DND-41 (cell line): ENCODE results near the gene HOXA5.

Source experiments
- ATAC-seq: fragments of 200-7000 bp; cut with Tn5 transposase; 3 replicates; pipeline ENCODE4 v1.9.1; 2021; ENCODE audit warnings: low read depth; ENCODE audit not compliant: insufficient read depth
- DNase-seq: peaks from one replicate; pipeline ENCODE4 v3.0.0-alpha.2; 2020
- H2AFZ ChIP-seq: 2 replicates; pipeline ENCODE4 v1.6.0; 2012; ENCODE audit warnings: low read depth, low read length
- H3K27ac ChIP-seq: 2 replicates; pipeline ENCODE4 v1.5.1; 2012; ENCODE audit warnings: low read length, inconsistent platforms
- H3K27me3 ChIP-seq: fragments of 200-600 bp; sonication (generic); 2 replicates; pipeline ENCODE4 v1.6.0; 2012; ENCODE audit warnings: low read length, mild to moderate bottlenecking, inconsistent platforms; ENCODE audit not compliant: insufficient read depth, poor library complexity
- H3K36me3 ChIP-seq: 2 replicates; pipeline ENCODE4 v1.5.1; 2012; ENCODE audit warnings: low read length, inconsistent platforms; ENCODE audit not compliant: insufficient read depth
- H3K4me1 ChIP-seq: 2 replicates; pipeline ENCODE4 v1.5.1; 2012; ENCODE audit warnings: mild to moderate bottlenecking, low read length; ENCODE audit not compliant: insufficient read depth
- H3K4me2 ChIP-seq: 2 replicates; pipeline ENCODE4 v1.6.0; 2012; ENCODE audit warnings: mild to moderate bottlenecking, moderate library complexity, low read length, inconsistent platforms; ENCODE audit not compliant: insufficient read depth
- H3K4me3 ChIP-seq, 2 experiments: fragments of 200-600 bp in 1 of 2; shearing (Covaris generic) in 1 of 2; 2 replicates each; pipeline ENCODE4 v1.5.1; 2012 to 2016; ENCODE audit warnings: inconsistent platforms in 2 of 2, low read length in 2 of 2, mild to moderate bottlenecking in 2 of 2, low read depth in 1 of 2, moderate library complexity in 1 of 2
- H3K79me2 ChIP-seq: 2 replicates; pipeline ENCODE4 v1.6.0; 2012; ENCODE audit warnings: low read length, inconsistent platforms; ENCODE audit not compliant: insufficient read depth
- H3K9ac ChIP-seq: 2 replicates; pipeline ENCODE4 v1.6.0; 2012; ENCODE audit warnings: low read depth, mild to moderate bottlenecking, inconsistent platforms, low read length, moderate library complexity
- H3K9me3 ChIP-seq: 2 replicates; pipeline ENCODE4 v1.5.1; 2012; ENCODE audit warnings: low read length, moderate library complexity, mild to moderate bottlenecking, inconsistent platforms; ENCODE audit not compliant: insufficient read depth, severe bottlenecking
- H4K20me1 ChIP-seq: 2 replicates; pipeline ENCODE4 v1.6.0; 2012; ENCODE audit warnings: low read length; ENCODE audit not compliant: insufficient read depth
- CTCF ChIP-seq: IDR thresholded peaks from 2 replicates; pipeline ENCODE4 v1.5.1; 2012; ENCODE audit warnings: borderline replicate concordance, low read length, moderate library complexity, mild to moderate bottlenecking; ENCODE audit not compliant: poor library complexity, severe bottlenecking; ENCODE audit errors: extremely low read depth
- EZH2 ChIP-seq: IDR thresholded peaks from 3 replicates; pipeline ENCODE4 v1.6.1; 2012; ENCODE audit warnings: borderline replicate concordance, low read depth, mild to moderate bottlenecking, moderate library complexity, low read length, inconsistent platforms; ENCODE audit not compliant: severe bottlenecking

HOXA5 gene

GRCh38 chr7:27116031-27116961 is 27.2 kb downstream of the HOXA5 start:
- H3K4me1 ChIP-seq, result no peaks in the 10 kb centered on the region
- H3K4me2 ChIP-seq, result no peak overlapping the region
- no peaks in the 10 kb centered on the region for H3K9me3 ChIP-seq
- H3K9ac ChIP-seq, result no peak overlapping the region
- no peak overlapping the region for H3K4me3 ChIP-seq
- no peaks in the 10 kb centered on the region for H4K20me1 ChIP-seq
- DNase-seq (no peak), ATAC-seq (no peak)
- TF ChIP-seq EZH2, result no peak
- H3K79me2 ChIP-seq, result no peaks in the 10 kb centered on the region
- no peaks in the 10 kb centered on the region for H3K36me3 ChIP-seq
- no peaks in the 10 kb centered on the region for H3K27me3 ChIP-seq
- no peak overlapping the region for H2AFZ ChIP-seq
- H3K27ac ChIP-seq, result no peak overlapping the region

- H3K27me3 ChIP-seq, result no peaks in the 10 kb centered on the region
- H3K9ac ChIP-seq, result no peak overlapping the region
- H3K36me3 ChIP-seq, result no peaks in the 10 kb centered on the region
- H3K27ac ChIP-seq, result no peak overlapping the region
- H4K20me1 ChIP-seq, result no peaks in the 10 kb centered on the region
- H3K79me2 ChIP-seq, result no peaks in the 10 kb centered on the region
- H3K4me1 ChIP-seq, result no peaks in the 10 kb centered on the region
- no peak overlapping the region for H2AFZ ChIP-seq
- no peak for TF ChIP-seq EZH2
- TF ChIP-seq CTCF, result no peak
- no peaks in the 10 kb centered on the region for H3K9me3 ChIP-seq
- no peak overlapping the region for H3K4me2 ChIP-seq
- no peak overlapping the region for H3K4me3 ChIP-seq
- DNase-seq (no peak), ATAC-seq (no peak)
Measured at GRCh38 chr7:27115221-27116026, 28.1 kb downstream of the HOXA5 start.

- H3K9me3 ChIP-seq, result no peaks in the 10 kb centered on the region
- ATAC-seq (no peak), DNase-seq (no peak)
- H3K4me2 ChIP-seq, result no peak overlapping the region
- H3K27me3 ChIP-seq, result no peaks in the 10 kb centered on the region
- no peak overlapping the region for H2AFZ ChIP-seq
- no peak overlapping the region for H3K27ac ChIP-seq
- no peak overlapping the region for H3K4me3 ChIP-seq
- no peaks in the 10 kb centered on the region for H4K20me1 ChIP-seq
- no peaks in the 10 kb centered on the region for H3K4me1 ChIP-seq
- H3K9ac ChIP-seq, result no peak overlapping the region
- no peaks in the 10 kb centered on the region for H3K36me3 ChIP-seq
- TF ChIP-seq EZH2 (no peak), CTCF (no peak)
- no peaks in the 10 kb centered on the region for H3K79me2 ChIP-seq
Measured at GRCh38 chr7:27114881-27115220, 28.6 kb downstream of the HOXA5 start.
